NCI-H128 (cell line): ENCODE data around the gene UGDH.
A peak's percentile ranks its signal among the peaks of the same experiment; 100 is the strongest.
"Not testable (repeated sequence)": the region's sequence is repeated elsewhere in the genome, so short reads cannot be mapped to it uniquely, and the experiment has no call there.

Source experiments
- DNase-seq: peaks from one replicate; lab custom pipeline; 2025; ENCODE audit not compliant: unreplicated experiment; lab: John Stamatoyannopoulos, UW

UGDH gene

GRCh38 chr4:39527296-39528060 lies at the start of gene UGDH:
UGDH (minus strand) TSS chr4:39527439; CDS start chr4:39521512, 5,927 bp downstream.
- DNase-seq: peak; percentile 75

GRCh38 chr4:39574946-39575345 lies 47.7 kb upstream of the UGDH start:
- no peak for DNase-seq

- no peak for DNase-seq
These were observed 44.3 kb upstream of the UGDH start for GRCh38 chr4:39571504-39571903.

GRCh38 chr4:39571054-39571453 lies 43.8 kb upstream of the UGDH start:
- DNase-seq: no peak

- no peak for DNase-seq
These were observed 42.0 kb upstream of the UGDH start for GRCh38 chr4:39569209-39569608.

GRCh38 chr4:39568805-39569204 lies 41.6 kb upstream of the UGDH start:
- no peak for DNase-seq

- DNase-seq: no peak
These were observed 38.8 kb upstream of the UGDH start for GRCh38 chr4:39565878-39566600.

GRCh38 chr4:39563346-39563847 lies 36.2 kb upstream of the UGDH start:
- DNase-seq: no peak

GRCh38 chr4:39562792-39563191 lies 35.6 kb upstream of the UGDH start:
- DNase-seq: no peak

- no peak for DNase-seq
These were observed 32.4 kb upstream of the UGDH start for GRCh38 chr4:39559626-39560025.

GRCh38 chr4:39555472-39555871 lies 28.2 kb upstream of the UGDH start:
- DNase-seq: no peak

GRCh38 chr4:39548425-39549067 lies 21.3 kb upstream of the UGDH start:
- no peak for DNase-seq

GRCh38 chr4:39544580-39545315 lies 17.5 kb upstream of the UGDH start:
- DNase-seq: no peak

GRCh38 chr4:39544080-39544479 lies 16.8 kb upstream of the UGDH start:
- not testable (repeated sequence) for DNase-seq

GRCh38 chr4:39543034-39543433 lies 15.8 kb upstream of the UGDH start:
- DNase-seq: no peak

- DNase-seq: no peak
These were observed 15.4 kb upstream of the UGDH start for GRCh38 chr4:39542611-39543012.

- no peak for DNase-seq
These were observed 14.9 kb upstream of the UGDH start for GRCh38 chr4:39541987-39542610.

- DNase-seq: no peak
These were observed 11.9 kb upstream of the UGDH start for GRCh38 chr4:39539089-39539611.

GRCh38 chr4:39533541-39533940 lies 6.3 kb upstream of the UGDH start:
- DNase-seq: no peak

- not testable (repeated sequence) for DNase-seq
These were observed 5.0 kb upstream of the UGDH start for GRCh38 chr4:39532237-39532636.
